H1 (cell line): ENCODE results near the gene MCEMP1. TPM values are rescaled to one million over a fixed set of nuclear protein-coding genes. Genes with fewer than 3 reads are reported as not detected.
A peak's percentile ranks its signal among the peaks of the same experiment; 100 is the strongest.

Experiments
- CTCF ChIA-PET: fragments of 300-600 bp; sonication (Branson Sonifier 250); formaldehyde crosslinking; loops from one replicate; lab custom pipeline; 2021; ENCODE audit not compliant: partially characterized antibody; lab: Charles Lee
- POLR2A ChIA-PET: fragments of 300-600 bp; sonication (Branson Sonifier 250); formaldehyde crosslinking; loops from one replicate; lab custom pipeline; 2021; ENCODE audit warnings: inconsistent platforms; ENCODE audit not compliant: partially characterized antibody; lab: Charles Lee
- DNase-seq, 2 experiments: peaks; one replicate each; pipeline versions ENCODE4 v3.0.0 to v3.0.0-alpha.2; 2010 to 2022; ENCODE audit warnings: low spot score in 2 of 2, low read depth in 1 of 2, mixed read lengths in 1 of 2
- FAIRE-seq: peaks from 2 replicates; lab custom pipeline; 2011; peaks lifted over from hg19 to GRCh38; lab: Jason Lieb, UNC
- H2AFZ ChIP-seq: 2 replicates; pipeline ENCODE4 v1.8.1; 2012; ENCODE audit warnings: low read length, inconsistent platforms
- H2AK5ac ChIP-seq: 2 replicates; pipeline ENCODE4 v1.6.1; 2013; ENCODE audit warnings: low read depth, low read length
- H2BK120ac ChIP-seq: replicated peaks from 2 replicates; pipeline ENCODE3; 2013; ENCODE audit warnings: low read depth, low read length, inconsistent platforms
- H2BK12ac ChIP-seq: 2 replicates; pipeline ENCODE4 v1.6.1; 2013; ENCODE audit warnings: low read depth, low read length
- H2BK15ac ChIP-seq: 2 replicates; pipeline ENCODE4 v1.6.1; 2013; ENCODE audit warnings: low read length
- H2BK20ac ChIP-seq: 2 replicates; pipeline ENCODE4 v1.6.1; 2013; ENCODE audit warnings: low read length
- H2BK5ac ChIP-seq: 2 replicates; pipeline ENCODE4 v1.6.1; 2013; ENCODE audit warnings: low read depth, low read length
- H3K14ac ChIP-seq: 2 replicates; pipeline ENCODE4 v1.6.1; 2013; ENCODE audit warnings: inconsistent platforms; ENCODE audit not compliant: insufficient read length
- H3K18ac ChIP-seq: 2 replicates; pipeline ENCODE4 v1.6.1; 2013; ENCODE audit warnings: low read length; ENCODE audit errors: extremely low read depth
- H3K23ac ChIP-seq: 2 replicates; pipeline ENCODE4 v1.6.1; 2013; ENCODE audit warnings: inconsistent platforms; ENCODE audit not compliant: insufficient read length
- H3K23me2 ChIP-seq: 2 replicates; pipeline ENCODE4 v1.6.1; 2013; ENCODE audit warnings: low read depth, low read length
- H3K27ac ChIP-seq: 2 replicates; pipeline ENCODE4 v1.6.1; 2011; ENCODE audit warnings: low read depth, low read length, inconsistent platforms
- H3K27me3 ChIP-seq, 4 experiments: replicated peaks in 1 of 4; 1 replicate in 1 of 4; 2 replicates in 3 of 4; pipeline versions ENCODE4 v1.6.1 to v1.8.1; 2011 to 2013; ENCODE audit warnings: low read length in 3 of 4, mild to moderate bottlenecking in 3 of 4, inconsistent platforms in 2 of 4, mixed read lengths in 2 of 4, moderate library complexity in 1 of 4; ENCODE audit not compliant: control insufficient read depth in 3 of 4, insufficient read depth in 3 of 4; ENCODE audit errors: extremely low read depth in 1 of 4
- H3K36me3 ChIP-seq, 4 experiments: 2 replicates each; pipeline versions ENCODE4 v1.6.1 to v1.8.1; 2011 to 2013; ENCODE audit warnings: mild to moderate bottlenecking in 4 of 4, low read length in 3 of 4, moderate library complexity in 2 of 4, control low read depth in 1 of 4, inconsistent platforms in 1 of 4; ENCODE audit not compliant: insufficient read depth in 4 of 4, control insufficient read depth in 2 of 4
- H3K4ac ChIP-seq: replicated peaks from 2 replicates; pipeline ENCODE3; 2013; ENCODE audit warnings: low read length, low read depth, mixed read lengths, inconsistent platforms; ENCODE audit not compliant: insufficient read length
- H3K4me1 ChIP-seq, 4 experiments: replicated peaks in 1 of 4; 1 replicate in 1 of 4; 2 replicates in 3 of 4; pipeline versions ENCODE4 v1.6.1 to v1.8.1; 2011 to 2013; ENCODE audit warnings: low read length in 3 of 4, inconsistent platforms in 2 of 4, mixed read lengths in 1 of 4; ENCODE audit not compliant: insufficient read depth in 4 of 4, control insufficient read depth in 3 of 4
- H3K4me2 ChIP-seq, 2 experiments: 2 replicates each; pipeline versions ENCODE4 v1.6.1 to v1.8.1; 2011 to 2013; ENCODE audit warnings: low read depth in 2 of 2, low read length in 2 of 2, control low read depth in 1 of 2, inconsistent platforms in 1 of 2, mild to moderate bottlenecking in 1 of 2; ENCODE audit not compliant: insufficient read depth in 1 of 2
- H3K4me3 ChIP-seq, 4 experiments: fragments of 200-600, 300-600 bp in 1 of 4; sonication (generic), shearing (Covaris generic), sonication (Bioruptor Twin) in 1 of 4; 2 replicates each; pipeline versions ENCODE4 v1.5.1 to v1.8.1; 2011 to 2016; ENCODE audit warnings: low read length in 4 of 4, low read depth in 3 of 4, control low read depth in 2 of 4, inconsistent platforms in 2 of 4, mild to moderate bottlenecking in 2 of 4, mixed read lengths in 1 of 4, moderate library complexity in 1 of 4; ENCODE audit not compliant: insufficient read depth in 2 of 4; ENCODE audit errors: extremely low read depth in 1 of 4
- H3K56ac ChIP-seq: replicated peaks from 2 replicates; pipeline ENCODE3; 2013; ENCODE audit warnings: low read depth, mild to moderate bottlenecking, mixed read lengths, low read length, inconsistent platforms; ENCODE audit not compliant: insufficient read length
- H3K79me1 ChIP-seq: 2 replicates; pipeline ENCODE4 v1.6.1; 2013; ENCODE audit warnings: low read depth, low read length, control low read depth
- H3K79me2 ChIP-seq, 2 experiments: 2 replicates each; pipeline versions ENCODE4 v1.6.1 to v1.8.1; 2012 to 2013; ENCODE audit warnings: low read length in 2 of 2, mild to moderate bottlenecking in 2 of 2, inconsistent platforms in 1 of 2; ENCODE audit not compliant: insufficient read depth in 2 of 2, control insufficient read depth in 1 of 2
- H3K9ac ChIP-seq, 4 experiments: replicated peaks in 1 of 4; 1 replicate in 1 of 4; 2 replicates in 3 of 4; pipeline versions ENCODE4 v1.6.1 to v1.8.1; 2011 to 2013; ENCODE audit warnings: low read depth in 3 of 4, low read length in 3 of 4, control low read depth in 2 of 4, mild to moderate bottlenecking in 2 of 4, moderate library complexity in 2 of 4, inconsistent platforms in 1 of 4; ENCODE audit errors: extremely low read depth in 1 of 4
- H3K9me3 ChIP-seq, 2 experiments: 2 replicates each; pipeline versions ENCODE4 v1.6.1 to v1.8.1; 2012 to 2013; ENCODE audit warnings: mild to moderate bottlenecking in 2 of 2, moderate library complexity in 2 of 2, control low read depth in 1 of 2, inconsistent platforms in 1 of 2, low read depth in 1 of 2, low read length in 1 of 2, mixed read lengths in 1 of 2; ENCODE audit not compliant: insufficient read depth in 2 of 2
- H4K20me1 ChIP-seq, 2 experiments: replicated peaks in 1 of 2; 2 replicates each; pipeline versions ENCODE3 to v1.8.1; 2011 to 2013; ENCODE audit warnings: inconsistent platforms in 2 of 2, low read length in 2 of 2, mild to moderate bottlenecking in 1 of 2; ENCODE audit not compliant: insufficient read depth in 2 of 2, control insufficient read depth in 1 of 2
- H4K5ac ChIP-seq: 2 replicates; pipeline ENCODE4 v1.6.1; 2013; ENCODE audit warnings: low read length, low read depth, mixed read lengths, inconsistent platforms; ENCODE audit not compliant: insufficient read length
- H4K8ac ChIP-seq: 2 replicates; pipeline ENCODE4 v1.8.0; 2013; ENCODE audit warnings: mild to moderate bottlenecking, moderate library complexity, low read length, inconsistent platforms; ENCODE audit not compliant: insufficient read depth; ENCODE audit errors: extremely low read depth
- H4K91ac ChIP-seq: replicated peaks from 2 replicates; pipeline ENCODE3; 2013; ENCODE audit warnings: low read length, mixed read lengths, inconsistent platforms; ENCODE audit not compliant: insufficient read length
- HDAC2 ChIP-seq, 2 experiments: fragments of 300-600 bp in 1 of 2; sonication (generic) in 1 of 2; IDR thresholded peaks; 2 replicates each; pipeline ENCODE4 v1.6.1; 2011 to 2012; ENCODE audit warnings: low read depth in 2 of 2, low read length in 2 of 2, mild to moderate bottlenecking in 2 of 2, moderate library complexity in 2 of 2, borderline replicate concordance in 1 of 2, inconsistent platforms in 1 of 2
- KDM1A ChIP-seq: fragments of 200-600, 300-600 bp; sonication (generic); IDR thresholded peaks from 2 replicates; pipeline ENCODE4 v1.7.1; 2016; ENCODE audit warnings: mild to moderate bottlenecking, low read length, borderline replicate concordance
- RAD21 ChIP-seq, 2 experiments: IDR thresholded peaks in 1 of 2; conservative IDR thresholded peaks in 1 of 2; 2 replicates each; pipeline ENCODE4 v1.6.1; 2011; ENCODE audit warnings: low read depth in 2 of 2, low read length in 2 of 2, improper control_type of control experiment in 1 of 2, inconsistent platforms in 1 of 2, mild to moderate bottlenecking in 1 of 2, moderate library complexity in 1 of 2
- WGBS, 2 experiments: shearing (Covaris generic) in 1 of 2; methylation state at CpG; one replicate each; pipeline versions ENCODE4 v1.1.6 to v1.1.7; 2013 to 2015; ENCODE audit warnings: low lambda C conversion rate in 2 of 2, mixed read lengths in 2 of 2, inconsistent platforms in 1 of 2, low coverage in 1 of 2, missing lambda C conversion rate in 1 of 2; ENCODE audit not compliant: insufficient replicate concordance in 2 of 2, insufficient coverage in 1 of 2, insufficient read length in 1 of 2; ENCODE audit errors: extremely low coverage in 1 of 2, missing lambda C conversion rate in 1 of 2; 5-methylcytosine and 5-hydroxymethylcytosine counted together
- polyA plus RNA-seq, 7 experiments: library from polyadenylated mRNA; depleted of rRNA in 3 of 7; stranded (reverse) in 5 of 7; unstranded in 2 of 7; fragments of >200 nt in 5 of 7; fragments of 200-250 nt in 2 of 7; gene quantifications; 1 replicate in 5 of 7; 2 replicates in 1 of 7; 4 replicates in 1 of 7; pipeline versions ENCODE4 v1.2.1 to v1.2.3, GENCODE V29; 2011 to 2013; ENCODE audit warnings: missing spikeins in 2 of 7, mixed read lengths in 2 of 7
- total RNA-seq: library from RNA; stranded (reverse); fragmentation: NEBNext Ultra II Directional; extraction: Animal tissue kit (Norgen Biotek cat#: 25700); gene quantifications from 2 replicates; pipeline ENCODE4 v1.2.1, GENCODE V29; 2021

The MCEMP1 gene
- total and polyA plus RNA-seq, 2 of the 8 experiments (the other 6 are each of a cell fraction or from before 2014, with no cell fraction given): not detected

- WGBS, 2 experiments: 76% methylated on average over 10 of the region's 10 CpGs; no CpG with 5 or more reads in 1 of the 2 experiments
- no peak overlapping the region for H2BK120ac ChIP-seq
- H2AFZ ChIP-seq: no peak overlapping the region
- no peak overlapping the region for H2BK12ac ChIP-seq
- no peaks in the 10 kb centered on the region; a peak in 2 of 7 replicates for H3K27me3 ChIP-seq
- no peak overlapping the region for H4K5ac ChIP-seq
- H4K20me1 ChIP-seq: peaks cover 0 to 2% of the 10 kb centered on the region in 2 experiments
- TF ChIP-seq RAD21 (IDR thresholded peaks at IDR 0.05 in 1 of 2, conservative IDR thresholded peaks at IDR 0.05 in 1 of 2; ENCODE audit: low read depth in 2 of 2, low read length in 2 of 2) (no peak), KDM1A (peak; percentile 97), HDAC2 (IDR thresholded peaks at IDR 0.05; ENCODE audit: borderline replicate concordance in 1 of 2, low read depth in 2 of 2, low read length in 2 of 2) (peak in 1 of 2 experiments; percentile 88; a peak in 1 of 4 replicates)
- H4K8ac ChIP-seq: no peak overlapping the region
- no peak overlapping the region for H3K27ac ChIP-seq
- no peak overlapping the region for H2AK5ac ChIP-seq
- no peak overlapping the region for H3K18ac ChIP-seq
- no peak overlapping the region for H2BK20ac ChIP-seq
- ChIA-PET CTCF (interaction anchor here (0.6 to 2.9 kb wide), 9 partner anchors 12 to 1748 kb away, joined by 3 to 21 read pairs (median 4); partner anchors contain the start of gene TRAPPC5), POLR2A (interaction anchor here (0.8 to 1.5 kb wide), 3 partner anchors 10 to 21 kb away, joined by 3 read pairs; no protein-coding TSS in a partner anchor)
- no peak overlapping the region for H2BK5ac ChIP-seq
- H3K36me3 ChIP-seq: no peaks in the 10 kb centered on the region
- no peak for DNase-seq
- no peak overlapping the region for H3K56ac ChIP-seq
- no peak overlapping the region for H3K4me3 ChIP-seq
- H3K4me2 ChIP-seq: no peak overlapping the region
- no peaks in the 10 kb centered on the region; a peak in 1 of 4 replicates for H3K9me3 ChIP-seq
- no peaks in the 10 kb centered on the region for H3K79me1 ChIP-seq
- no peak for FAIRE-seq
- no peak overlapping the region for H2BK15ac ChIP-seq
- no peak overlapping the region for H3K4ac ChIP-seq
- peaks cover 0 to 16% (median 8%) of the 10 kb centered on the region in 4 experiments; a peak in 5 of 7 replicates for H3K4me1 ChIP-seq
- H3K23ac ChIP-seq: no peak overlapping the region
- H3K9ac ChIP-seq: no peak overlapping the region
- peaks cover 2% of the 10 kb centered on the region; the same call in 1 of the 2 replicates for H3K23me2 ChIP-seq
- H4K91ac ChIP-seq: no peak overlapping the region
- H3K14ac ChIP-seq: no peak overlapping the region
- H3K79me2 ChIP-seq: no peaks in the 10 kb centered on the region
Observed at GRCh38 chr19:7697721-7698287, 20.9 kb downstream of the MCEMP1 start.
